PC-3 (cell line): ENCODE measurements around the gene HSPH1. TPM values are rescaled to one million over a fixed set of nuclear protein-coding genes. Genes with fewer than 3 reads are reported as not detected.

Experiments
- ATAC-seq: fragments of 200-7000 bp; cut with Tn5 transposase; 2 replicates; pipeline ENCODE4 v1.9.1; 2020; ENCODE audit warnings: mild to moderate bottlenecking, moderate library complexity
- BruUV-seq: library from RNA; stranded (reverse); fragments of 400-500 nt; replicated peaks from 2 replicates; lab custom pipeline; 2021; lab: Mats Ljungman, UMichigan
- CTCF ChIA-PET: fragments of 300-600 bp; sonication (Branson Sonifier 250); formaldehyde crosslinking; loops from one replicate; lab custom pipeline; 2022; ENCODE audit warnings: antibody characterized with exemption; lab: Charles Lee
- POLR2A ChIA-PET: fragments of 300-600 bp; sonication (Branson Sonifier 250); formaldehyde crosslinking; loops from one replicate; lab custom pipeline; 2022; ENCODE audit warnings: antibody characterized with exemption; ENCODE audit not compliant: unreplicated experiment; lab: Charles Lee
- DNase-seq: peaks from one replicate; pipeline ENCODE4 v3.0.0-alpha.2; 2015
- H2AFZ ChIP-seq: fragments of 300-600 bp; sonication (generic); 2 replicates; pipeline ENCODE4 v1.6.0; 2016; ENCODE audit warnings: antibody characterized with exemption, low read length
- H3F3A ChIP-seq: fragments of 300-600 bp; sonication (generic); one replicate; pipeline ENCODE4 v1.6.0; 2017; ENCODE audit warnings: antibody characterized with exemption, low read length, control low read depth, mild to moderate bottlenecking; ENCODE audit not compliant: unreplicated experiment
- H3K27ac ChIP-seq: fragments of 300-600 bp; sonication (generic); 2 replicates; pipeline ENCODE4 v1.5.1; 2016; ENCODE audit warnings: mild to moderate bottlenecking, low read length
- H3K27me3 ChIP-seq: fragments of 300-600 bp; sonication (generic); 2 replicates; pipeline ENCODE4 v1.6.1; 2016; ENCODE audit warnings: low read length, mixed read lengths
- H3K36me3 ChIP-seq: fragments of 300-600 bp; sonication (generic); 2 replicates; pipeline ENCODE4 v1.6.1; 2016; ENCODE audit warnings: low read depth, mixed run types, low read length, mixed read lengths
- H3K4me1 ChIP-seq: fragments of 300-600 bp; sonication (generic); 2 replicates; pipeline ENCODE4 v1.5.1; 2016; ENCODE audit warnings: low read length; ENCODE audit not compliant: insufficient read depth
- H3K4me2 ChIP-seq: fragments of 300-600 bp; sonication (generic); 2 replicates; pipeline ENCODE4 v1.6.0; 2016; ENCODE audit warnings: low read length
- H3K4me3 ChIP-seq: fragments of 300-600 bp; sonication (generic); 2 replicates; pipeline ENCODE4 v1.5.1; 2016; ENCODE audit warnings: mild to moderate bottlenecking, low read length, mixed read lengths
- H3K79me2 ChIP-seq: fragments of 300-600 bp; sonication (generic); 2 replicates; pipeline ENCODE4 v1.6.1; 2017; ENCODE audit warnings: low read length, mixed read lengths
- H3K9ac ChIP-seq: fragments of 300-600 bp; sonication (generic); 2 replicates; pipeline ENCODE4 v1.6.0; 2016; ENCODE audit warnings: mild to moderate bottlenecking, low read length
- H3K9me2 ChIP-seq: fragments of 300-600 bp; sonication (generic); replicated peaks from 2 replicates; pipeline ENCODE4 v1.6.1; 2016; ENCODE audit warnings: mixed run types, low read length, mixed read lengths
- H3K9me3 ChIP-seq: fragments of 300-600 bp; sonication (generic); 2 replicates; pipeline ENCODE4 v1.6.1; 2016; ENCODE audit warnings: low read length, mixed read lengths
- H4K20me1 ChIP-seq: fragments of 300-600 bp; sonication (generic); 2 replicates; pipeline ENCODE4 v1.6.1; 2016; ENCODE audit warnings: low read length, mixed read lengths
- EZH2 ChIP-seq: fragments of 300-600 bp; sonication (generic); IDR thresholded peaks from one replicate; pipeline ENCODE4 v1.6.1; 2017; ENCODE audit warnings: antibody characterized with exemption, mild to moderate bottlenecking, low read length; ENCODE audit not compliant: unreplicated experiment
- EZH2phosphoT487 ChIP-seq: fragments of 300-600 bp; sonication (generic); IDR thresholded peaks from 2 replicates; pipeline ENCODE4 v1.6.1; 2018; ENCODE audit warnings: mild to moderate bottlenecking, antibody characterized with exemption, low read length, borderline replicate concordance
- intact Hi-C: fragments of 100-400 bp; cut with micrococcal nuclease; formaldehyde crosslinking; loops from 2 replicates; pipeline ENCODE4 v1.9.0; 2023
- total RNA-seq: library from RNA; depleted of rRNA; stranded (reverse); fragments of >200 nt; gene quantifications from 2 replicates; pipeline ENCODE4 v1.2.3, GENCODE V29; 2014
- TF ChIP-seq, protein P1 (sequence below): fragments of 300-600 bp; sonication (generic); conservative IDR thresholded peaks from 2 replicates; pipeline ENCODE4 v1.5.1; 2017; ENCODE audit warnings: antibody characterized with exemption, low read depth, mild to moderate bottlenecking, low read length

The HSPH1 gene
- total RNA-seq, 1 experiment from 2014 or later = 83.7 TPM

DNA sequence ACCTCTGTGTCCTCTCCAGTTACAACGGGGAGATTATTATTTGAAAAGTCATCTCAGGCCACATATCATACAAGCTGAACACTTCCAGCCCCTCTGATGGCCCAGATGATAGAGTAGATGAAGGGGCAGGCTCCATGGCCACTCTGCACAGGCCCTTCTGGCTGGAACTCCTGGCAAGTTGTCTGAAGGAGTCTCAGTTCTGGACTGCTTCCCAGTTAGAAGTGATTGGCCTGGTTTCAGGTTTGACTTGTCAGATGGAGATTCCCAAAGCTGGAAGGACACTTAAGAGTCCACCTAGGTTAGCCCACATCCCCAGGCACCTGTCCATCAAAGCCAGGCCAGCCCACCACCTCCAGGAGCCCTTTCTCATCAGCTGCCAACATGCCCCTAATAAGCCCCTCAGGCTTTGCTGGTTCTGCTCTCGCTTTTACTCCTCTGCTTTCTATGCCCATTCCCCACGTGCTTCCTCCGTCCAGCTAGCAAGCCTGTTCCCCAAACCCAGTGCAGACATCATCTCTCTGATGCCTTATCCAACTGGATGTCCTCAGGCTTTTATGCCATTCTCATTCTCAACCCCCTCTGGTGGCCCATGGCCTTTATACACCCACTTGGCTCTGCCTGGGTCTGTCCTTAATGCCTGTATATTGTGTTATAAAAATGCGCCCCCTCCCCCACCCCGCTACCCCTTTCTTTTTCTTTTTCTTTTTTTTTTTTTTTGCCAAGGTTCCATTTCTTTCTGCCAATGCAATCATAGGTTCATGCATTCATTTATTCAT lies 56.5 kb downstream of the HSPH1 start:
- Histone ChIP-seq H3K36me3 (no peaks in the 10 kb centered on the region), H3K79me2 (no peaks in the 10 kb centered on the region), H3K4me1 (no peaks in the 10 kb centered on the region), H3K9me2 (no peaks in the 10 kb centered on the region), H2AFZ (no peak overlapping the region), H3K9me3 (no peaks in the 10 kb centered on the region), H3K4me2 (no peak overlapping the region), H3K27ac (no peak overlapping the region), H3K9ac (no peak overlapping the region), H3K27me3 (peaks cover 63% of the 10 kb centered on the region), H4K20me1 (no peaks in the 10 kb centered on the region), H3F3A (no peaks in the 10 kb centered on the region), H3K4me3 (no peak overlapping the region)
- ATAC-seq (no peak), DNase-seq (no peak)
- intact Hi-C loops = no loop called here
- CTCF ChIA-PET = no interaction called here
- TF ChIP-seq EZH2 = no peak
- TF ChIP-seq, protein P1, sequence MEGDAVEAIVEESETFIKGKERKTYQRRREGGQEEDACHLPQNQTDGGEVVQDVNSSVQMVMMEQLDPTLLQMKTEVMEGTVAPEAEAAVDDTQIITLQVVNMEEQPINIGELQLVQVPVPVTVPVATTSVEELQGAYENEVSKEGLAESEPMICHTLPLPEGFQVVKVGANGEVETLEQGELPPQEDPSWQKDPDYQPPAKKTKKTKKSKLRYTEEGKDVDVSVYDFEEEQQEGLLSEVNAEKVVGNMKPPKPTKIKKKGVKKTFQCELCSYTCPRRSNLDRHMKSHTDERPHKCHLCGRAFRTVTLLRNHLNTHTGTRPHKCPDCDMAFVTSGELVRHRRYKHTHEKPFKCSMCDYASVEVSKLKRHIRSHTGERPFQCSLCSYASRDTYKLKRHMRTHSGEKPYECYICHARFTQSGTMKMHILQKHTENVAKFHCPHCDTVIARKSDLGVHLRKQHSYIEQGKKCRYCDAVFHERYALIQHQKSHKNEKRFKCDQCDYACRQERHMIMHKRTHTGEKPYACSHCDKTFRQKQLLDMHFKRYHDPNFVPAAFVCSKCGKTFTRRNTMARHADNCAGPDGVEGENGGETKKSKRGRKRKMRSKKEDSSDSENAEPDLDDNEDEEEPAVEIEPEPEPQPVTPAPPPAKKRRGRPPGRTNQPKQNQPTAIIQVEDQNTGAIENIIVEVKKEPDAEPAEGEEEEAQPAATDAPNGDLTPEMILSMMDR = no peak
- no peak for TF ChIP-seq EZH2phosphoT487
- POLR2A ChIA-PET = no interaction called here
- no TSS peak for BruUV-seq

DNA sequence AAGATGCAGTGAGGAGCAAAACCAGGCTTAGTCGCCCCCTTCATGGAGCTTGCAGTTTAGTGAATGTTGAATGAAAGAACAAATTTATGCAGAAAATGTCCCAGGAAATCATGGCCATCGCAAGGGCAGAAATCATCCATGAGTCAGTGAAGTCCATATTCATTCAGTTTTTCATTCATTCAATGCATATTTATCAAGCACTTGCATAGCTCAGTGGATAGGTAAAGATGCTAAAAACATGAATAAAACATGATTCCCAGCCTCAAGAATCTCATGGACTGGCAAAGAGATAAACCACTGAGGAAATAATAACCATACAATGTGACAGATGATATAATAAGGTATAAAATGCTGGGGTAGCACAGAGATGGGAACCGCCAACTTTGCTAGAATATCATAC lies 58.8 kb downstream of the HSPH1 start:
- ChIA-PET POLR2A (no interaction called here), CTCF (no interaction called here)
- Histone ChIP-seq H3K4me3 (no peak overlapping the region), H3K27me3 (peaks cover 61% of the 10 kb centered on the region), H3K27ac (no peak overlapping the region), H3F3A (no peaks in the 10 kb centered on the region), H3K4me1 (no peaks in the 10 kb centered on the region), H3K9ac (no peak overlapping the region), H3K9me2 (no peaks in the 10 kb centered on the region), H3K79me2 (no peaks in the 10 kb centered on the region), H4K20me1 (no peaks in the 10 kb centered on the region), H3K36me3 (no peaks in the 10 kb centered on the region), H3K4me2 (no peak overlapping the region), H2AFZ (no peak overlapping the region), H3K9me3 (no peaks in the 10 kb centered on the region)
- no TSS peak for BruUV-seq
- TF ChIP-seq EZH2phosphoT487 (no peak), EZH2 (no peak)
- TF ChIP-seq, protein P1 = no peak
- ATAC-seq (no peak), DNase-seq (no peak)
- intact Hi-C loops = no loop called here

DNA sequence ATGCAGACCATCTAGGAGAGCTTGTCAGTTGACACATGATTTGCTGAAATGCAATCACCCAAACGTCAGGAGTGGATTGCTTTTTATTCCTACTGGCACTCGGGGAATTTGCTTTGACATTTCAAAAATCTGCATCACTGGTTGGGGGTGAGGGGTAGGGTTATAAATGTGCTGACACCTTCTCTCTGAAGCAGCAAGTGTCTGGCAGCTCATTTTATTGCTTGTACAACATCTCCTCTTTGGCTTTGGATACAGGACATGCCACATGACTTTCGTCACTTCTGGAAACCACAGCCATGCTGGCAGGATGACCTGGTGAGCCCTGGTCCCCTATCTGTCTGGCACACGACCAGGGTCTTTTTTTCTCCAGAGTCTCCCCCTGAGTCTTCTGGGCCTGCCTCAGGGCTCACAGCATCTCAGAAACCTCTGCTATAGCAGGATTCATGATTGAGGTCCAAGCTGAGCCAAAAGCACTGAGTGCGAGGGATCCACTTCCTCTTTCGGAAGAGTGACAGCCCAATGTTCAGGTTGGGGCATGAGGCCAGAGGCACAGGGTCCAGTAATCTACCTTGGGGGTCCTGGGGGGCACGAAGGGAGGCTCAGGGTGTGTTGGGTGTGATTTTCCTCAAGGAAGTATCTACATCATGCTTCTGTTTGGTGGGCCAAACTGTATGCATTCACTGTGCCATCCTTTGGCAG lies 60.1 kb downstream of the HSPH1 start:
- Histone ChIP-seq H2AFZ (no peak overlapping the region), H3K4me2 (no peak overlapping the region), H3K9me3 (no peaks in the 10 kb centered on the region), H3K9me2 (no peaks in the 10 kb centered on the region), H3K4me1 (no peaks in the 10 kb centered on the region), H3K27me3 (peaks cover 62% of the 10 kb centered on the region), H3K27ac (no peak overlapping the region), H3K4me3 (no peak overlapping the region), H3K36me3 (no peaks in the 10 kb centered on the region), H3F3A (no peaks in the 10 kb centered on the region), H3K79me2 (no peaks in the 10 kb centered on the region), H4K20me1 (no peaks in the 10 kb centered on the region), H3K9ac (no peak overlapping the region)
- DNase-seq = no peak
- intact Hi-C loops = no loop called here
- BruUV-seq = no TSS peak
- ATAC-seq = no peak
- TF ChIP-seq, protein P1 = no peak
- TF ChIP-seq EZH2phosphoT487 (no peak), EZH2 (no peak)
- POLR2A ChIA-PET = no interaction called here
- CTCF ChIA-PET = no interaction called here
